Mesodermal cell (in vitro differentiated cells): ENCODE results near the gene LILRA5.
"Not testable (repeated sequence)": the region's sequence is repeated elsewhere in the genome, so short reads cannot be mapped to it uniquely, and the experiment has no call there.

Experiments
- H3K27ac ChIP-seq: 2 replicates; pipeline ENCODE4 v1.7.0; 2013; ENCODE audit warnings: mild to moderate bottlenecking, low read depth, low read length, moderate library complexity; ENCODE audit not compliant: severe bottlenecking
- H3K36me3 ChIP-seq: 2 replicates; pipeline ENCODE4 v1.7.1; 2013; ENCODE audit warnings: mild to moderate bottlenecking, low read length, moderate library complexity; ENCODE audit not compliant: control insufficient read depth, insufficient read depth
- H3K4me1 ChIP-seq: one replicate; pipeline ENCODE4 v1.7.1; 2013; ENCODE audit warnings: mild to moderate bottlenecking, low read length; ENCODE audit not compliant: insufficient read depth, control insufficient read depth, poor library complexity, severe bottlenecking
- H3K4me3 ChIP-seq: 2 replicates; pipeline ENCODE4 v1.7.0; 2013; ENCODE audit warnings: low read length, control low read depth, mild to moderate bottlenecking; ENCODE audit not compliant: insufficient read depth, poor library complexity, severe bottlenecking; ENCODE audit errors: extremely low read depth
- H3K9me3 ChIP-seq: 2 replicates; pipeline ENCODE4 v1.7.1; 2013; ENCODE audit warnings: mild to moderate bottlenecking, low read length, moderate library complexity; ENCODE audit not compliant: control insufficient read depth
- WGBS, 2 experiments: methylation state at CpG; one replicate each; pipeline ENCODE4 v1.1.5; 2013; ENCODE audit warnings: missing lambda C conversion rate in 2 of 2; ENCODE audit not compliant: insufficient coverage in 2 of 2; 5-methylcytosine and 5-hydroxymethylcytosine counted together

The LILRA5 gene

GRCh38 chr19:54272181-54272580 lies 40.8 kb downstream of the LILRA5 start:
- H3K36me3 ChIP-seq, H3K27ac ChIP-seq, H3K4me3 ChIP-seq, H3K4me1 ChIP-seq, H3K9me3 ChIP-seq: not testable (repeated sequence)
- 82 to 91% methylated on average over 3 to 4 of the region's 5 CpGs for WGBS, 2 experiments

- not testable (repeated sequence) for H3K36me3 ChIP-seq, H3K27ac ChIP-seq, H3K4me3 ChIP-seq, H3K9me3 ChIP-seq, H3K4me1 ChIP-seq
- 53% methylated on average over 2 of the region's 4 CpGs; no CpG with 5 or more reads in 1 of the 2 experiments for WGBS, 2 experiments
Observed at GRCh38 chr19:54271587-54271986, 41.4 kb downstream of the LILRA5 start.

- no peak overlapping the region for H3K27ac ChIP-seq
- H3K4me1 ChIP-seq, result no peaks in the 10 kb centered on the region
- H3K9me3 ChIP-seq, result no peaks in the 10 kb centered on the region
- H3K36me3 ChIP-seq, result no peaks in the 10 kb centered on the region
- H3K4me3 ChIP-seq, result no peak overlapping the region
- 75 to 88% methylated on average over 8 of the region's 8 CpGs for WGBS, 2 experiments
Observed at GRCh38 chr19:54271106-54271505, 41.9 kb downstream of the LILRA5 start.

- H3K36me3 ChIP-seq, result no peaks in the 10 kb centered on the region
- H3K9me3 ChIP-seq, result no peaks in the 10 kb centered on the region
- no peak overlapping the region for H3K4me3 ChIP-seq
- no peaks in the 10 kb centered on the region for H3K4me1 ChIP-seq
- WGBS, 2 experiments, result no CpG with 5 or more reads among the region's 2 CpGs
- H3K27ac ChIP-seq, result no peak overlapping the region
Observed at GRCh38 chr19:54268936-54269335, 44.0 kb downstream of the LILRA5 start.

GRCh38 chr19:54266133-54266532 lies 46.8 kb downstream of the LILRA5 start:
- no peak overlapping the region for H3K27ac ChIP-seq
- H3K4me3 ChIP-seq, result no peak overlapping the region
- H3K36me3 ChIP-seq, result no peaks in the 10 kb centered on the region
- WGBS, 2 experiments, result 9 to 16% methylated on average over 2 to 4 of the region's 6 CpGs
- no peaks in the 10 kb centered on the region for H3K4me1 ChIP-seq
- no peaks in the 10 kb centered on the region for H3K9me3 ChIP-seq

GRCh38 chr19:54262470-54262869 lies 50.5 kb downstream of the LILRA5 start:
- no CpG with 5 or more reads among the region's 2 CpGs for WGBS, 2 experiments
- H3K4me1 ChIP-seq, result no peaks in the 10 kb centered on the region
- H3K27ac ChIP-seq, result no peak overlapping the region
- H3K36me3 ChIP-seq, result no peaks in the 10 kb centered on the region
- no peaks in the 10 kb centered on the region for H3K9me3 ChIP-seq
- H3K4me3 ChIP-seq, result no peak overlapping the region

- H3K4me3 ChIP-seq, result no peak overlapping the region
- no peaks in the 10 kb centered on the region for H3K4me1 ChIP-seq
- 76 to 81% methylated on average over 9 to 11 of the region's 11 CpGs for WGBS, 2 experiments
- H3K36me3 ChIP-seq, result no peaks in the 10 kb centered on the region
- H3K9me3 ChIP-seq, result no peaks in the 10 kb centered on the region
- H3K27ac ChIP-seq, result no peak overlapping the region
Observed at GRCh38 chr19:54262066-54262465, 50.9 kb downstream of the LILRA5 start.

- Histone ChIP-seq H3K4me1 (no peaks in the 10 kb centered on the region), H3K9me3 (no peaks in the 10 kb centered on the region), H3K27ac (no peak within 1 kb of the TSS), H3K36me3 (no peaks in the 10 kb centered on the region), H3K4me3 (no peak within 1 kb of the TSS)
- WGBS, 2 experiments, result 92 to 98% methylated on average over 5 to 6 of the region's 9 CpGs
Observed at GRCh38 chr19:54257116-54257480, 55.9 kb downstream of the LILRA5 start, which contains the start of gene LILRB5. LILRB5 (minus strand) TSS chr19:54257273; CDS start chr19:54257193, 80 bp downstream.
